Mammary epithelial cell (primary cell): ENCODE results near the gene COPS7A.

Source experiments
- CTCF ChIP-seq, 2 donors: IDR thresholded peaks in 1 of 2; conservative IDR thresholded peaks in 1 of 2; 2 replicates each; pipeline ENCODE4 v1.5.1; 2011 to 2012; ENCODE audit warnings: inconsistent platforms in 2 of 2, low read length in 2 of 2, mild to moderate bottlenecking in 2 of 2, control low read depth in 1 of 2, low read depth in 1 of 2; ENCODE audit not compliant: insufficient read depth in 1 of 2; ENCODE audit errors: extremely low read depth in 1 of 2
- EZH2 ChIP-seq: IDR thresholded peaks from 2 replicates; pipeline ENCODE4 v1.6.1; 2012; ENCODE audit warnings: low read length, inconsistent platforms, borderline replicate concordance

- TF ChIP-seq CTCF (conservative IDR thresholded peaks at IDR 0.05 in 1 of 2, IDR thresholded peaks at IDR 0.05 in 1 of 2; ENCODE audit: extremely low read depth in 1 of 2, insufficient read depth in 1 of 2, low read depth in 1 of 2, low read length in 2 of 2): no peak
- TF ChIP-seq EZH2: no peak
These were observed 46.2 kb downstream of the COPS7A start for GRCh38 chr12:6770094-6770493.
